GM12878 (cell line): ENCODE results near the gene SHH. TPM values are rescaled to one million over a fixed set of nuclear protein-coding genes. Genes with fewer than 3 reads are reported as not detected.

ENCODE experiments used
- ATF7 ChIP-seq: fragments of 450-650 bp; IDR thresholded peaks from 2 replicates; pipeline ENCODE4 v1.6.1; 2016; ENCODE audit warnings: low read depth, mild to moderate bottlenecking
- BMI1 ChIP-seq: fragments of 450-650 bp; IDR thresholded peaks from 2 replicates; pipeline ENCODE4 v1.6.1; 2016; ENCODE audit warnings: mild to moderate bottlenecking, moderate library complexity, borderline replicate concordance
- CBX5 ChIP-seq: sonication (generic); IDR thresholded peaks from 2 replicates; pipeline ENCODE4 v1.6.1; 2016; ENCODE audit warnings: low read depth, moderate library complexity, mild to moderate bottlenecking, inconsistent platforms
- CHD1 ChIP-seq: IDR thresholded peaks from 2 replicates; pipeline ENCODE4 v1.6.1; 2012; ENCODE audit warnings: low read depth, low read length, improper control_type of control experiment
- CREM ChIP-seq: IDR thresholded peaks from 2 replicates; pipeline ENCODE4 v1.6.1; 2014; ENCODE audit warnings: antibody characterized with exemption, low read depth
- DPF2 ChIP-seq: fragments of 450-650 bp; IDR thresholded peaks from 2 replicates; pipeline ENCODE4 v1.6.1; 2017; ENCODE audit warnings: mild to moderate bottlenecking
- E2F8 ChIP-seq: fragments of 450-650 bp; IDR thresholded peaks from 2 replicates; pipeline ENCODE4 v1.6.1; 2018; ENCODE audit warnings: mild to moderate bottlenecking, low read depth, moderate library complexity; ENCODE audit not compliant: partially characterized antibody
- EP300 ChIP-seq, 2 experiments: fragments of 150-350 bp in 1 of 2; IDR thresholded peaks; 2 replicates each; pipeline ENCODE4 v1.6.1; 2011 to 2012; ENCODE audit warnings: low read depth in 2 of 2, low read length in 2 of 2, borderline replicate concordance in 1 of 2, improper control_type of control experiment in 1 of 2, inconsistent platforms in 1 of 2; ENCODE audit not compliant: control insufficient read depth in 1 of 2
- HSF1 ChIP-seq: fragments of 150-350 bp; IDR thresholded peaks from 2 replicates; pipeline ENCODE4 v1.6.1; 2014; ENCODE audit warnings: mild to moderate bottlenecking, low read depth, low read length
- MYB ChIP-seq: fragments of 150-350 bp; IDR thresholded peaks from 2 replicates; pipeline ENCODE4 v1.6.1; 2014; ENCODE audit warnings: mild to moderate bottlenecking, low read depth, low read length, borderline replicate concordance
- RBBP5 ChIP-seq: fragments of 200-600 bp; sonication (generic); conservative IDR thresholded peaks from 2 replicates; pipeline ENCODE4 v1.6.1; 2016
- SMAD1 ChIP-seq: fragments of 450-650 bp; IDR thresholded peaks from 2 replicates; pipeline ENCODE4 v1.6.1; 2018; ENCODE audit warnings: mild to moderate bottlenecking, low read depth; ENCODE audit not compliant: partially characterized antibody
- TBL1XR1 ChIP-seq: IDR thresholded peaks from 2 replicates; pipeline ENCODE4 v1.6.1; 2012; ENCODE audit warnings: low read depth, low read length, improper control_type of control experiment
- ZNF274 ChIP-seq: IDR thresholded peaks from one replicate; pipeline ENCODE4 v1.8.0; 2011; ENCODE audit not compliant: insufficient read length, insufficient read depth
- ZNF592 ChIP-seq: fragments of 450-650 bp; IDR thresholded peaks from 2 replicates; pipeline ENCODE4 v1.6.1; 2017; ENCODE audit warnings: mild to moderate bottlenecking, moderate library complexity
- polyA plus RNA-seq, 11 experiments: library from polyadenylated mRNA; depleted of rRNA in 4 of 11; unstranded in 6 of 11; stranded (reverse) in 5 of 11; fragments of >200 nt; fragmentation: Nextera tagmentation in 4 of 11; fragmentation: Illumina TruSeq in 1 of 11; extraction: Ambion mirVana in 4 of 11; extraction: Trizol in 1 of 11; gene quantifications; 1 replicate in 1 of 11; 2 replicates in 10 of 11; pipeline versions ENCODE4 v1.2.1 to v1.2.3, GENCODE V29; 2011 to 2016; ENCODE audit warnings: inconsistent platforms in 2 of 11, missing spikeins in 2 of 11, low read depth in 1 of 11
- total RNA-seq, 4 experiments: library from RNA; depleted of rRNA in 3 of 4; stranded (reverse); fragments of >200 nt in 3 of 4; fragmentation: Illumina TruSeq in 1 of 4; extraction: Trizol in 1 of 4; gene quantifications; 2 replicates each; pipeline versions ENCODE4 v1.2.1 to v1.2.3, GENCODE V29; 2013 to 2021
- TF ChIP-seq, protein P1 (sequence below): IDR thresholded peaks from 2 replicates; pipeline ENCODE4 v1.6.1; 2012; ENCODE audit warnings: low read depth, low read length, improper control_type of control experiment

The SHH gene
- total and polyA plus RNA-seq, 10 of the 15 experiments (the other 5 are each of a cell fraction or from before 2014, with no cell fraction given), result not detected

- TF ChIP-seq ZNF592 (no peak), CREM (no peak), EP300 (IDR thresholded peaks at IDR 0.05; ENCODE audit: borderline replicate concordance in 1 of 2, control insufficient read depth in 1 of 2, low read depth in 2 of 2, low read length in 2 of 2) (no peak), ATF7 (no peak), E2F8 (no peak), DPF2 (no peak), SMAD1 (no peak), BMI1 (no peak), RBBP5 (no peak), HSF1 (no peak), ZNF274 (no peak), TBL1XR1 (no peak), CHD1 (no peak), CBX5 (no peak), MYB (no peak)
- TF ChIP-seq, protein P1, sequence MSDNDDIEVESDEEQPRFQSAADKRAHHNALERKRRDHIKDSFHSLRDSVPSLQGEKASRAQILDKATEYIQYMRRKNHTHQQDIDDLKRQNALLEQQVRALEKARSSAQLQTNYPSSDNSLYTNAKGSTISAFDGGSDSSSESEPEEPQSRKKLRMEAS, result no peak
Observed at GRCh38 chr7:155770241-155770640, 42.0 kb downstream of the SHH start (continued).
